Ureter (tissue), 1 donor: Measurements from ENCODE around the gene IL17F. TPM values are rescaled to one million over a fixed set of nuclear protein-coding genes. Genes with fewer than 3 reads are reported as not detected.

Experiments
- DNase-seq: peaks from one replicate; pipeline ENCODE4 v3.0.0-alpha.2; 2020; ENCODE audit warnings: low spot score
- total RNA-seq: library from RNA; stranded (reverse); gene quantifications from one replicate; pipeline ENCODE4 v1.2.4, GENCODE V29; 2023
- donor health status: DM: yes; HTN: yes; CAD: no.

The IL17F gene
- total RNA-seq, 1 donor from 2014 or later = not detected

- no peak for DNase-seq
Observed at GRCh38 chr6:52189974-52190373, 54.3 kb downstream of the IL17F start.

GRCh38 chr6:52187098-52187497 is 57.2 kb downstream of the IL17F start:
- DNase-seq = no peak

Other genes starting within 250 kb of the IL17F start
- 13.3 TPM for gene PKHD1, start 156.9 kb downstream of the IL17F start, total RNA-seq
- not detected for gene IL17A, start 58.1 kb downstream of the IL17F start, total RNA-seq
- gene MCM3, start 40.2 kb upstream of the IL17F start, total RNA-seq = 59.4 TPM
- gene PAQR8, start 117.7 kb upstream of the IL17F start, total RNA-seq = 20.5 TPM
- gene EFHC1, start 175.8 kb upstream of the IL17F start, total RNA-seq = 20.4 TPM